Fibroblast of pulmonary artery (primary cell): ENCODE results near the gene XXYLT1.

Experiments used
- DNase-seq: peaks from one replicate; pipeline ENCODE4 v3.0.0-alpha.2; 2010; ENCODE audit warnings: low read depth
- H3K4me3 ChIP-seq: replicated peaks from 2 replicates; pipeline ENCODE4 v1.5.1; 2011; ENCODE audit warnings: low read depth, mild to moderate bottlenecking, control low read depth, low read length, moderate library complexity
- CTCF ChIP-seq: IDR thresholded peaks from 2 replicates; pipeline ENCODE4 v1.5.1; 2011; ENCODE audit warnings: mild to moderate bottlenecking, control low read depth, low read length, inconsistent platforms; ENCODE audit errors: missing control alignments

The XXYLT1 gene

DNA sequence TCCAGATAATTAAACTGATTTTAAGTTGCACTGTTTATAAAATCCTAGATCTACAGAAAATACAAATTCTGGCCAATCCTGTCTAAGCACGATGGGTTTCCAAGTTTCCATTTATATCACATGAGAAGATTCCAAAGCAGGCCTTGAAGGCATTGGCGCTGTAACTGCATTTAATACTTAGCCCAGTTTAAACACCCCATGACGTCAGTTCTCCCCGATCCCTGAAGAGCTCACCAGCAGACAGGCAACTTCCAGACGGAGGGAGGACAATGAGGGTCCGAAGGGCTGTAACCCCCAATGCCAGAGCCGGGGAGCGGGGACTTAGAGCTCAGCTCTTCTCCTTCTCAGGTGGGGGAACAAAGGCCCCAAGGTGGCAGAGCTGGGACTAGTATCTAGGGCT lies 117.3 kb downstream of the XXYLT1 start:
- DNase-seq = no peak
- no peak for TF ChIP-seq CTCF
- no peak overlapping the region for H3K4me3 ChIP-seq

DNA sequence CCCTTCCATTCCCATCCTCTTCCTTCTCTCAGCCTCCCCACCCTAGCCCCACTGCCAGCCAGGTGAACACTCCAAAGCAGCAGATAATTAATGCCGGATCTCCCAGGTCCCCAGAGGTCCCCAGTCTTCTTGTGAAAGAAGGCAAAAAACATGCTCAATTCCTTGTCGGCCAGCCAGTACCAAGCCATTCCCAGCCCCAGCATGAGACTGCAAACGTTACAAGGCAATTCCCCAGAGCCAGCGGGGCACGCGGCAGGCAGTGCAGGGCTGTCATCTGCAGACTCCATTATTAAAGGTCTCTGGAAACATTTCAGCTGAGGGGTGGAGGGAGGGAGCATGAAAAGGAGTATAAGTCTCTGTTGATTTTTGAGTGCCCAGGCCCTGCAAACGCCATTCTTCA lies 117.8 kb downstream of the XXYLT1 start:
- no peak for TF ChIP-seq CTCF
- H3K4me3 ChIP-seq = no peak overlapping the region
- DNase-seq = no peak

DNA sequence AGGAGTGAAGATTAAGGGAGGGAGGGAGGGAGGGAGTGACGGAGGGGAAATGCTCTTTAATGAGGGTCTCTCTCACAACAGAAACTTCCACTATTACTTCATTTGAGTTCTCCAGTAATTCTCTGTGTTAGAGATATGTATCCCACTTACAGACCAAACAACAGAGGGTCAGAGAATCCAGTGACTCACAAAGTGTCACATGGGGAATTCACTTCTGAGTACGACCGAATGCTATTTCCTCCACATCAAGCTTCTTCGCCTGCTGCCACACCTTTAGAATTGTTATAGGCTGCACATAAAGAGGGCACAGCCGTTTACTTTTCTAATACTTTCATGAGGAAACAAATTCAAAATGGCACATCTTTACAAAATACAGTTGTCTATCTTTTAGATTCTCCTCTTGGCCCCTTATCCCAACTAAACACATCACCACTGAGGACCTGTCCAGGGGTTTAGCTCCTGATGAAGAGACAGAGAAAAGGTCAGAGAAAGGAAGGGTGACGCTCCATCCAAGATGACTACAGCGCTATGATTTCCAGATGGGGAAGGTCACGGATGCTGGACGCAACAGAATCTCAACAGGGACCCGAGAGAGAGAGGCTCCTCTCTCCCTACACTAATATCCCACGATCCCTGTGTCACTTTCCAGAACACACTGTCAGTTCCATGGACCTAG lies 119.0 kb downstream of the XXYLT1 start:
- DNase-seq = peak; percentile 90
- no peak for TF ChIP-seq CTCF
- H3K4me3 ChIP-seq = no peak overlapping the region

GRCh38 chr3:195151402-195151801 lies 119.6 kb downstream of the XXYLT1 start:
- no peak for DNase-seq
- H3K4me3 ChIP-seq = no peak overlapping the region
- no peak for TF ChIP-seq CTCF

DNA sequence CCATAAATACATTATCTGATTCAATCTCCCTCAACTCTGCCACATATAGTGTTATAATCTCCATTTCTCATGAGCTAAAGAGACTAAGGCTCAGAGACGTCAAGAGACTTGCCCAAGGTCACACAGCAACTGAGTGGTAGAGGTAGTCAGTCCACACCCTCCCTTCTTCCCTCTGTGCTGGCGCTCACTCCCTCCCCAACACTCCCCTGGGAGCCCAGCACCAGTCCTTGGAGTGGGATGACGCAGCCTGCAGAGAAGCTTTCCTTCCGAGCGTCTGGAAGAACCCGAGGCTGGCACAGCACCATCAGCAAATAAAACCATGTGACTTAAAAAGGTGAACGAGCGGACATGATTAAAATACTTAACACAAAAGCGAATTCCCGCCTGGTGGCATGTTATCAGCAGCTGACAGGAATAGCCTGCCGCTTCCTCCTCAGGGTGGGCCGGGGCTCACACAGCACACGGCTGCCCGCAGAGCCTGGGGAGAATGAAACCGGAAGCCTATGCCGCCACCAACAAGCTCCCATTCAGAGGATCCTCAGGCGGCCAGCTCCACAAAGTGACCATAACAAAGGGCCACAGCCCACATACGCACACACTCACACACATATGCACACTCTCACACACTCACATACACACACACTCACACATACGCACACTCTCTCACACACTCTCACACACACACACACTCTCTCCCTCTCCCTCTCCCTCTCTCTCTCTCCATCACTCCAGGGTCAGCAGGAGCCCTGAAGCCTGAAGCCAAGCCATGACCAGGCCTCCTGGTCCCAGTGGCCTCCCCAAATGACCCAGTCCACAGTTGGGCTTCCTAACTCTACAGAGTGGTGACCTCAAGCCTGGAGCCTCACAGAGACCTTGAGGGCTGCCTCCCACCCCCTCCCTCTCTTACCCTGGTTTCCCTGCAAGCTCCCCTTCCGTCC lies 120.5 kb downstream of the XXYLT1 start:
- no peak for TF ChIP-seq CTCF
- DNase-seq = peak; percentile 95
- H3K4me3 ChIP-seq = peak overlapping the region; percentile 34

- H3K4me3 ChIP-seq = no peak overlapping the region
- DNase-seq = no peak
- no peak for TF ChIP-seq CTCF
Measured at GRCh38 chr3:195149292-195150030, 121.5 kb downstream of the XXYLT1 start.
